Stimulated activated CD8-positive, alpha-beta memory T cell treated with anti-CD3 and anti-CD28 coated beads, Interleukin-7, amount 100 ng/mL, for 48 hours (primary cell): ENCODE results near the gene CDK5RAP3.
"Not testable (repeated sequence)": the region's sequence is repeated elsewhere in the genome, so short reads cannot be mapped to it uniquely, and the experiment has no call there.

Source experiments
- DNase-seq, 2 donors: peaks; one replicate each; pipeline ENCODE4 v3.0.0-alpha.2; 2020; ENCODE audit warnings: low read depth in 1 of 2; ENCODE audit errors: extremely low read depth in 1 of 2

CDK5RAP3 gene, protein sequence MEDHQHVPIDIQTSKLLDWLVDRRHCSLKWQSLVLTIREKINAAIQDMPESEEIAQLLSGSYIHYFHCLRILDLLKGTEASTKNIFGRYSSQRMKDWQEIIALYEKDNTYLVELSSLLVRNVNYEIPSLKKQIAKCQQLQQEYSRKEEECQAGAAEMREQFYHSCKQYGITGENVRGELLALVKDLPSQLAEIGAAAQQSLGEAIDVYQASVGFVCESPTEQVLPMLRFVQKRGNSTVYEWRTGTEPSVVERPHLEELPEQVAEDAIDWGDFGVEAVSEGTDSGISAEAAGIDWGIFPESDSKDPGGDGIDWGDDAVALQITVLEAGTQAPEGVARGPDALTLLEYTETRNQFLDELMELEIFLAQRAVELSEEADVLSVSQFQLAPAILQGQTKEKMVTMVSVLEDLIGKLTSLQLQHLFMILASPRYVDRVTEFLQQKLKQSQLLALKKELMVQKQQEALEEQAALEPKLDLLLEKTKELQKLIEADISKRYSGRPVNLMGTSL

DNA sequence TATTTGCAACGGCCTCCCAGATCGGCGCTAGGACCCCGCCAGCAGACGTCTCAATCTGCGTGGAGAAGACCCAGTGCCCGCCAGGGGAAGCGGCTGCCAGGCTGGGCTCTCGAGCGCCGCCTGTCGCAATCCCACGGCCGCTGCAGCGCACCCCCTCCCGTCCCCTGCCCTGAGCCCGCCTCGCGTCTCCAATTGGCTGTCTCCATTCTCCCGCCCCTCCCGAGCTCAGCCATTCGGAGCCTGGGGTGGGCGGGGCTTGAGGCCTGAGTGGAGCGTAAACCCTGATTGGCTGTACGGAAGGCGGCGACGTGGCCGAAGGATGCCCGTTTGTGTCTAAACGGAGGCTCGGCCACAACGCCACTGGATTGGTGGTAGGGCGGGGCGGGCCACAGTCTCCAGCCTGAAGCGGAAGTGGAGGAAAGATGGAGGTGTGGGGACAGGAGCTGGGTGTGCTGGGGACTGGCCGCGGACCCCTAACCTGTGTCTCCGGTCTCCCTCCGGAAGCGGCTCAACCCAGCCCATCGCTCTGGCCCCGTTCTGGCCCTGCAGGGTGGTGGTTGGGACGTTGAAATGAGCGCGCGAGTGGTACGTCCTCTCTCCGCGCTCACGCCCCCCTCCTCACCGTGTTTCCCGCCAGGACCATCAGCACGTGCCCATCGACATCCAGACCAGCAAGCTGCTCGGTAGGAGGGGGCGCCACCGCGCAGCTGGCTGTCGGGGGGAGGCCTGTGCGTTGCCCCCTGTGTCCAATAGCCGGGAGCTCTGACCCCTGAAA lies at the start of gene CDK5RAP3:
CDK5RAP3 (plus strand) TSS at position 389 of the 775 bp plus-strand sequence; CDS start at position 423, 34 bp downstream.
- DNase-seq = peak; percentile 100

DNA sequence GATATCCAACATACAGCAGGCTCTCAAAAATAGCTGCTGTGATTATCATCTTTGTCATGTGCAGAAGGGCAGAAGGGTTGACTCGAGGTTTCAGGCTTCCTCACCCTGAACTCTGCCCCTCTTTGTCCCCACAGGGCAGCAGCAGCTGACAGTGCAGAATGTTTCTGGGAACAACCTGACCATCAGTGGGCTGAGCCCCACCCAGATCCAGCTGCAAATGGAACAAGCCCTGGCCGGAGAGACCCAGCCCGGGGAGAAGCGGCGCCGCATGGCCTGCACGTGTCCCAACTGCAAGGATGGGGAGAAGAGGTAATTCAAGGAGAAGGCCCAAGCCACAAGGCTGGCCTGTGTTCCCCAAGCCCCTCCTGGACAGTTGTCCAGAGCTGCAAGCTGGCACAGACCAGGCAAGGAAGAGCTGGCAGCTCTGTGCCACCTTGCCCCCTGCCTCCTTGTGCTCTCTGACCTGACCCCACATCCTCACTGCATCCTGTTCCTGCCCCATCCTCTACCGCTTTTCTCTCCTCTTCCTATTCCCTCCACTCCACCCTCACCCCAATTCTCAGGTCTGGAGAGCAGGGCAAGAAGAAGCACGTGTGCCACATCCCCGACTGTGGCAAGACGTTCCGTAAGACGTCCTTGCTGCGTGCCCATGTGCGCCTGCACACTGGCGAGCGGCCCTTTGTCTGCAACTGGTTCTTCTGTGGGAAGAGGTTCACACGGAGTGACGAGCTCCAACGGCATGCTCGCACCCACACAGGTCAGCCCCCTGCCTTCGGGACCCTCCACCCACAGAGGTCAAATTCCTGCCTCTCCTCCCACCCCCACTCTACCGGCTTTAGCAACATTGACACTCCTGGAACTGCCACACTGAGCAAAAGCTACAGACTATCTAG lies 45.9 kb upstream of the CDK5RAP3 start:
- no peak for DNase-seq

DNA sequence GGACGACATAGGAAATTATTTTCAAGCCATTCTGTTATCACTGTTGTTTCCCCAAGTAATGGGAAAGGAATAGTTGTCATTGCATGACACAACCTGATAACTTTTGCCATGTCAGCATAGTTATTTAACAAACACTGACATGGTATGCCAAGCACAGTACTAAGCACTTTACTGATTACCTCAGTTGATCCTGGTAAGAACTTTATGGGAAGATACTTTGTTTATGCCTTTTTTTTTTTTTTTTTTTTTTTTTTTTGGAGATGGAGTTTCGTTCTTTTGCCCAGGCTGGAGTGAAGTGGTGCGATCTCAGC lies 45.3 kb upstream of the CDK5RAP3 start:
- DNase-seq = no peak

DNA sequence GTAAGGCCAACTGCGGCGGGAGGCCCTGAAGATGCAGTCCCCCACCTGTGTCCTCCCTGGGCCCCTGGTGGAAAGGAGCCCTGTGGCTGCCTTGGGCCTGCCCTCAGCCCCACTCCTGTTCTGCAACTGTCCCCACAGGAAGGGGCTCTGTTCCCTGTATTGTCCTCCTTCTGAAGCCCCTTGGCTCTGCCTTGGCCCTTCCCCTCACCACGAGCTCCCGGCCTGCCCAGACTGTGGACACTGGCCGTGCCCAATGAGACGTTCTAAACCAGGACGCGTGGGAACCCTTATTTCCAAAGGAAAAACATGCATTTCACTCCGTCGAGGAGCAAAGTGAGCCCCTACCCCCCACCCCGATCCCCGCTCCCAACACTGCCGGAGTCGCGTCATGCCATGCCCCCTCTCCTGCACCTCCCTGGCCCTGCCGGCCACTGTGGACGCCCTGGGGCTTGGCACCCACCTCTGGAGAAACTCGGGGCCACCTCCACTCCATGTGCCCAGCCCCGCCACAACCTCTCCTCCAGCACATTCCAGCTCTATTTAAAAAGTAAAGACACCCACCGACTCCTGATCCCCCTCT lies 43.0 kb upstream of the CDK5RAP3 start:
- DNase-seq = no peak

DNA sequence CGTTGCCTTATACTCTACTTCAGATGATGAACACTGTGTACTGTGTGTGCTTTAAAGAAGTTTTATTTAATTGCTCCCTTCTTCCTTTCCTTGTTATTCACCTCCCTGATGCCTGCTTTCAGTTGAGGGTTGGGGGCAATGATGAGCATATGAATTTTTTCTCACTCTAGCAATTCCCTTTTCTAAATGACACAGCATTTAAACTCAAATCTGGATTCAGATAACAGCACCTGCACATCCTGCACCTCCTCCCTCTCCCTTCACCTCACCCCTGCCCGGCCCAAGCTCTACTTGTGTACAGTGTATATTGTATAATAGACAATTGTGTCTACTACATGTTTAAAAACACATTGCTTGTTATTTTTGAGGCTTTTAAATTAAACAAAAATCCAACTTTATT lies 42.5 kb upstream of the CDK5RAP3 start:
- DNase-seq = no peak

DNA sequence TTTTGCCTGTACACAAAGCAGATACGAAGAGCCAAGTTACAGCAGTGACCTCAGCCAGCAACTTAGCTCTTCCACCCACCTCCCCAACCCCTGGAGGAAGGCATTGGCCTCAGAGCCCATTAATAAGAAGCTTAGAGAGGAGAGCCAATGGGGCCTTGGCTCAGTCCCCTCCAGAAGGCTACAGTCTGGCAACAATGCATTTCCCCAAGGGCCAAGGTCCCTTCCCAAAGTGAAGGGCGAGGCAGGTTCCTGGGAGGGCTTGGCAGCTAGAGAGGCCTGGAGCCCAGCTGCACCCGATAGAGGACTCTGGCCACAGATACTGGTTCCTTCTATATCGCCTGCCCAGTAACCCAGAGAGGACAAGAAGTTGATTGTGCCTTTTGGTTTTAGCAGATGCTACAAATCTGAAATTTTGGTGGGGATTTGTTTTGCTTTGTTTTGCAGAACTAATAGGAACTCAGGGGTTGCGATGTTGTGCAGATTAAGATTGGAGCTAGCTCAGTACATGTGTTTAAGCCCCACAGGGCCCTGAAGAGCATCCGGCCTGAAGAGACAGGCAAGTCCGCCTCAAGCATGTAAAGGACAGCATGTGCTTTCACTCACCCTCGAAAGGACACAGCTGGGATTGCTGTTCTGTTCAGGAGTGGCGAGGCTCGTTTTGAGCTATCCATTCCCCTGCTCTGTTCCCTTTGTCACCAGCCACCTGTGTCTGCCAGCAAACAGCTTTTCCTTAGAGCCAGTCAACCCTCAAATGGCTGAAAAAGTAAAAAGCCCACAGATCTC lies 41.5 kb upstream of the CDK5RAP3 start:
- DNase-seq = no peak

DNA sequence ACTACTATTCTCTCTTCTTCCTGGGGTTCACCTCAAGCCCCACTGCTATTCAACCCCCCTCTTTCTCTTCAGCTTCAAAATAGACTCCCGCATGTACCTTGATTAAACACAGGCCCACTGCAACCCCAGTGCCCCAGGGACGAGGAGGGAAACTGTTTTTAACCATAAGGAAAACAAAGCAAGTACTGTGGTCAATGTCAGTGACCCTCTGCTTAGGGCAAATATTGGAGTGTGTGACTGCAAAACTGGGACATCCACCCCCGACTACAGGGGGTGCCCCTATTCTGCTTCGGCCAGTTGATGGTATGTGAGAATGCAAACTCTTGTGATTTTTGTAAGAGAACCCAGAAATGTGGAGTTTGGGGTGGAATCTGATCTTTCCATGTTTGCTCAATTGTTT lies 39.1 kb upstream of the CDK5RAP3 start:
- no peak for DNase-seq

DNA sequence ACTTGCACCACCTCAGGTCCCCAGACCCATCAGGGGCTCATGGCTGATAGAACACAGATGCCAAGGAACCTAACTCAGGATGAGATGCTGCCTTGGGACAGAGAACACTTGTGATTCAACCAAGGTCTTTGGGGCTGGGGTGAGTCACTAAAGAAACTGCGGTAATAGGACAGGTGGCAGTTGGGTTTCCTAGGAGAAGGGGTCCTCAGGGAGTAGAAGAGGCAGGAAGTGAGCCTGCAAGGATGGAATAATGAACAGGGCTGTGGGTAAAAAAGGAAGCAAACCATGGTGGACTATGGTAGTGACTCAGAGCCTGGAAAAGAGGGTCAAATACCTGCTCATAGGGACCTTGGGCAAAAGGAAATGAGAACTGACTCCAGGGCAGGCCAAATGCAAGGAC lies 36.1 kb upstream of the CDK5RAP3 start:
- DNase-seq = no peak

DNA sequence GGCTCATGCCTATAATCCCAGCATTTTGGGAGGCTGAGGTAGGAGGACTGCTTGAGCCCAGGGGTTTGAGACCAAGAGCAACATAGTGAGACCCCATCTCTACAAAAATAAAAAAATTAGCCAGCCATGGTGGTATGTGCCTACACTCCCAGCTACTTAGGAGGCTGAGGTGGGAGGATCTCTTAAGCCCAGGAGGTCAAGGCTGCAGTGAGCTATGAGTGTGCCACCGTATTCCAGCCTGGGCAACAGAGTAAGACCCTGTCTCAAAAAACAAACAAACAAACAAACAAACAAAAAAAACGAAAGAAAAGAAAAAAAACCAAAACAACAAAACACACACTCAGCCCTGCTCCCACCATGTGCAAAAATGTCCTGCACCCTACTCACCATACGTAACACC lies 35.4 kb upstream of the CDK5RAP3 start:
- DNase-seq = not testable (repeated sequence)

DNA sequence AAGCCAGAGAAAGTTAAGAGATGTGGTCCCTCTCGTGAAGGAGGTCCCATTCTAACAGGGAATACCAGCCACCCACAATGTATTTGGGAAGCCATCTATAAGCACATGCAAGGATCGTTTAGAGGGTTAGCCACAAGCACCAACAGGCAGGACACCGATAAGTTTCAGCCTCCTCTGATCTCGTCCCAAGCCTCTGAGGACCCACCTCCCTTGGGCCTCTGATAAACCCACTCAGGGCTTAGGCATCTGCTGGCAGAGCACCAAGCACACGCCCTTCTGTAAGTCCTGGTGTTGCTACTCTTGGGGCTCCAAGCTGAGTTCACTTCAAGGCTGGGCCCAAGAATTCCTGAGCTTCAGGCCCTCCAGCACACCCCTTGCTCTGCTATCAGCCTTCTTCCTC lies 35.0 kb upstream of the CDK5RAP3 start:
- no peak for DNase-seq

DNA sequence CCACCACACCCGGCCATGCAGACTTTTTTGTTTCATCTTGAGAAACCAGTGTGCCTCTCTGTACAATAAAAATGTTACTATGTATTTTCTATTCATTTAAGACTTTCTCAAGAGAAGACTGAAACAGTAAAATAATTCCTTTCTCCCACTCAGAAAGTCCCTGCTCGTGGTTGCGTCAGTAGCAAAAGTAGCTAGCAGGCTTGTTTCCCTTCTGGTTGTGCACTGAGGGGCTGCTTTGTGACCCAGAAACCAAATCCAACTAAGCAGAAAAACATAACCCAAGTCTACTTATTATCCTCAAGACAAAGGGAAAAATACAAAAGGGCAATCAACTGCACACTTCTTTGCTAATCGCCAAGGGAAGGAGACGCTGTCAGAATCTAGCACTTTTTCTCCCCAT lies 33.0 kb upstream of the CDK5RAP3 start:
- peak in 1 of 2 donors; percentile 8 for DNase-seq

DNA sequence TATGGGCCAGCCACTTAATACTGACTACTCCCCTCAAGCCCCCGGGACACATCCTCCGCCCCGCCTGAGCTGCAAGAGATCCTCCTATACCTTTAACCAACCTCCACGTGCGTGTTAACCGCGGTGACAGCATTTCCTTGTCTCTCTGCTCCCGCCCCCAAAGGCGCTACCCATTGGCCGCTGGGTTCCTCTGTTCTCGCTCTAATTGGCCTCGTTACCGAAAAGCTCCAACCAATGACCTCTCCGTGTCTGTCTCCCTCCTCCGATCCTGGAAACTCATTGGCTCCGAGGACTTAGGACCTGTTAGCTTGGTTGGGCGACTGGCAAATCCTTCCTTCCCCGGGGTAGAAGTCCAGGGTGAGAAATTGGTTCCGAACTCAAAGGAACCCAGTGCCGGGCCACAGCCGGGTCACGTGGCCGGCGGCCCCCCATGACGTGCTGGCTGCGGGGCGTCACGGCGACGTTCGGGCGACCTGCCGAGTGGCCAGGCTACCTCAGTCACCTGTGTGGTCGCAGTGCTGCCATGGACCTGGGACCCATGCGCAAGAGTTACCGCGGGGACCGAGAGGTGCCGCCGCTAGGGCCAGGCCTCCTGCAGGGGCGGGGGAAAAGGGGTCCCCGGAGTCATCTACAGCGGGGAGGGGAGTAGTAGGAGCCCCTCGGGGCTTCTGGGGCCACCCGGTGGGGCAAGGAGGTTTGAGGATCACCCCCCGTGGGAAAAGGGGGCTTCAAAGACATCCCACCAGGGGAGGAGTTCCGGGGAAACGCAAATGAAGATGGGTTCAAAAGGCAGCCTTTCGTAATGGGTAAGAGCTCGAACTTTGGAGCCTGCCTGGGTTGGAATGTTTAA lies 29.4 kb upstream of the CDK5RAP3 start, which contains the start of gene PNPO:
PNPO (plus strand) TSS at position 326 of the 850 bp plus-strand sequence; CDS start at position 431, 105 bp downstream.
- DNase-seq = peak; percentile 90 to 98

DNA sequence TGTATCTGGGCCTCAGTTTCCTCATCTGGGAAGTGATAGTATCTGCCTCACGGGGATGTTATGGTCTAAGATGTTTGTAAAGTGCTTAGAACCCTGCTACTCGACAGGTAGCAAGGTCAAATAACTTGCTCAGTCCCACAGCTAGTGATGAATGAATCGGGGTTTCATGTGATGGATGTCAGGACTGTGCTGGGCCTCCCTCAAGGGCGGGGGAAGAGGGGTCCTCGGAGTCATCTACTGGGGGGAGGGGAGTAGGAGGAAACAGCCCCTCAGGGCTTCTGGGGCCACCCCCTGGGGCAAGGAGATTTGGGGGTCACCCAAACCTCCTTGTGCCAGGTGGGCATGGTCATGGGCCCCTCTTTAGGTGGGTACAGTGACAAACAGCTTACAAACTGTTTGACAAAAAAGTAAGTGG lies 28.8 kb upstream of the CDK5RAP3 start:
- DNase-seq = no peak

DNA sequence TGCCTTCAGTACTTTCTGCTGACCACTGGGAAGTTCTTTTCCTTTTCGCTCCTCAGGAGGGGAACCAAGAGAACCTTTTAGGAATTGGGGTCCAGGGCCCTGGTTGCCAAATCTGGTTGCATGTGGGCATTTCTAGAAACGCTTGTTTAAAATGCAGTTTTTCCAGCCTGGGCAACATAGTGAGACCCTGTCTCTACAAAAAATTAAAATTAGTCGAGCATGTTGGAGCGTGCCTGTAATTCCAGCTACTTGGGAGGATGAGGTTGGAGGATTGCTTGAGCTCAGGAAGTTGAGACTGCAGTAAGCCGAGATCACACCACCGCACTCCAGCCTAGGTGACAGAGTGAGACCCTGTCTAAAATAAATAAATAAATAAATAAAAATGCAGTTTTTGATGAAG lies 28.3 kb upstream of the CDK5RAP3 start:
- DNase-seq = no peak

DNA sequence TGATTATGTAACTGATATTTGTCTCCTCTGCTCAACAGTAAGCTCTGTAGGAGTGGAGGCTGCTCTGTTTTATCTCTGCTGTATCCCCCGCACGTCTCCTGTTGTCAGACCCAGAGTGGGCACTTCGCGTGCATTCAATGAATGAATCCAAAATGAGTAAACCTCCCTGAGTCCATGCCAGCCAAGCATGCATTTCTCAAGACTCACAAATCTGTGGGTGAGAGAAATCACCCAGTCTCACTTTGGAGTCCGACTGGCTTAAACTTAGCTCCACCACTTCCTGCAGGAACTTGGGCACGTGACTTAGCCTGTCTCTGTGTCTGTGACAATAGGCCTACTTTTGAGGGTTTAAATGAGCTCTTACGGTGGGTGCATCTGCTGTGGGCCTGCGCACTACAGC lies 25.8 kb upstream of the CDK5RAP3 start:
- no peak for DNase-seq

DNA sequence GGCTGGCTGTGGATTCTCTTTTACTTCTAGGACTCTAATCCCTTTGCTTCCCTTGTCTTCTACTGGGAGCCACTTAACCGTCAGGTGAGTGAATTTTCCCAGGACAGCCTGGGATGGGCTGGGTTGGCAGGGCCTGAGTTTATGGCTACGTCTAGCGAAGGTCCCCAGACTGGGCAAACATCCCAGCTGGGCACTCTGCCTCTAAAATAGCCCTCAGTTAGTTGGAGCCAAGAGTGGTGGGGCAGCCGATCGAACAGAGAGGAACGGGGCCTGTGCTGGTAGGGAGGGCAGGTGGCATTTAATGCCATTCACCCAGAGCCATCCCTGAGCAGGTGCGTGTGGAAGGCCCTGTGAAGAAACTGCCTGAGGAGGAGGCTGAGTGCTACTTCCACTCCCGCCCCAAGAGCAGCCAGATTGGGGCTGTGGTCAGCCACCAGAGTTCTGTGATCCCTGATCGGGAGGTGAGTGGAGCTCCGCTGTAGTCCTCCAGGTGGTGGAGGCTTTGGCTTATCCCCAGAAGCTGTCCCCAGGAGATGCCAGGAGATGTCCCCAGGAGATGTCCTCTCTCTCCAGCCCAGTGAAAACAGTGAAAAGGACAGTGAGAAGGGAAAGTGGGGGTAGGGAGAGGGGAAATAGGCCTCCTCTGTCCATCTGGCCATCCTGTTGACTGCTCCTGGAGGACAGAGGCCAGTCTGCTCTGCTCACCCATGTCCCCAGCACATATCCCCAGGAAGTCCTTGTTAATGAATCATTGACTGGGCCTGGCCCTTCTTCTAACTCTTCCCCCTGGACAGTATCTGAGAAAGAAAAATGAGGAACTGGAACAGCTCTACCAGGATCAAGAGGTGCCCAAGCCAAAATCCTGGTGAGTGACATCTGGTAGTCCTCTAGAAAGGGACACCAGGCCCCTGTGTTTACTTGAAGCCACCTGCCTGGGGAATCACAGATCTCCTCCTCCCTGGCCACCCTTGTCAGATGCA lies 25.1 kb upstream of the CDK5RAP3 start:
- no peak for DNase-seq

DNA sequence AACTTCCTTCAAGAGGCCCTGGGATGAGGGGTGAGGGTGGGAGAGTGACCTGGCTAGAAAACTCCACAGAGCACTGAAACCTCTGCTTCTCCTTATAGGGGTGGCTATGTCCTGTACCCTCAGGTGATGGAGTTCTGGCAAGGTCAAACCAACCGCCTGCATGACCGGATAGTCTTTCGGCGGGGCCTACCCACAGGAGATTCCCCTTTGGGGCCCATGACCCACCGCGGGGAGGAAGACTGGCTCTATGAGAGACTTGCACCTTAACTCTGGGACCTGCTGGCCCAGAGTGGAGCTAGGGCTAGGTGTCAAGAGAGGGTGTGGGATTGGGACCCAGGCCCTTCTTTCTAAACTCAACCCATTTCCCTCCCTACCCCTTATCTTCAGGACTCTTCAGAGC lies 24.4 kb upstream of the CDK5RAP3 start:
- DNase-seq = no peak

DNA sequence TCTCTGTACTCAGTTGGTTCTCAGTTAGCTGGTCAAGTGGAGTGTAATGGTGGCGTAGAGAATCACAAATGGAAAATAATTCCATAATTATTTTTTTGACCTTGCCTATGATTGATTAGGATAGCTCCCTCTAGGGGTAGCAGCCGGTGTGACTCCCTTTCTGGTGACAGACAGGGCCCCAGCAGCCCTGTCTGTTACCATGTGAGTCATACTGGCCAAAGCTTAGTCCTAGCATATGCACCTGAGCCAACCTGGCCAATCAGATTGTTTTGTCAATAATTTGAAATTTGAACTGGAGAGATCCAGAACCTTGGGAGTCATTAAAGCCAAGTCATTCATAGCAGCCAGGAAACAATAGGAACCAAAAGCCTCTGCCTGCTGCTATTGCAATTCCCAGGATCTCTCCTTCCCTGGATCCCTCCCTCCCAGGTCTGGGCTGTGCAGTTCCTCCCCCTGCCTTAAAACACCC lies 23.9 kb upstream of the CDK5RAP3 start:
- DNase-seq = peak; percentile 33 to 68
